Endothelial cell of umbilical vein (primary cell): Measurements from ENCODE around the gene BCL2. TPM values are rescaled to one million over a fixed set of nuclear protein-coding genes. Genes with fewer than 3 reads are reported as not detected.

Experiments
- BruUV-seq: library from RNA; stranded (reverse); fragments of 400-500 nt; replicated peaks from 2 replicates; lab custom pipeline; 2021; lab: Mats Ljungman, UMichigan
- CTCF ChIA-PET: fragments of 300-600, 350-600 bp; sonication (Branson Sonifier 250); formaldehyde crosslinking; loops from one replicate; lab custom pipeline; 2021; ENCODE audit warnings: antibody characterized with exemption, inconsistent platforms; lab: Charles Lee
- POLR2A ChIA-PET: fragments of 300-600, 350-600 bp; sonication (Branson Sonifier 250); formaldehyde crosslinking; loops from one replicate; lab custom pipeline; 2021; ENCODE audit warnings: antibody characterized with exemption, inconsistent platforms; lab: Charles Lee
- DNase-seq: peaks from one replicate; pipeline ENCODE4 v3.0.0-alpha.2; 2011; ENCODE audit warnings: low read depth, low spot score
- FAIRE-seq: peaks from 2 replicates; lab custom pipeline; 2011; peaks lifted over from hg19 to GRCh38; lab: Jason Lieb, UNC
- H2AFZ ChIP-seq: 2 replicates; pipeline ENCODE4 v1.6.0; 2012; ENCODE audit warnings: low read depth, low read length, control low read depth, inconsistent platforms
- H3K27ac ChIP-seq: 2 replicates; pipeline ENCODE4 v1.5.1; 2011; ENCODE audit warnings: low read depth, mild to moderate bottlenecking, control low read depth, low read length, moderate library complexity; ENCODE audit not compliant: insufficient read depth
- H3K27me3 ChIP-seq, 2 experiments: 2 replicates each; pipeline versions ENCODE4 v1.6.0 to v1.6.1; 2011; ENCODE audit warnings: low read length in 2 of 2, mixed read lengths in 1 of 2; ENCODE audit not compliant: control insufficient read depth in 2 of 2, insufficient read depth in 2 of 2
- H3K36me3 ChIP-seq, 2 experiments: 2 replicates in 1 of 2; 3 replicates in 1 of 2; pipeline ENCODE4 v1.5.1; 2011; ENCODE audit warnings: low read length in 2 of 2, mild to moderate bottlenecking in 1 of 2, moderate library complexity in 1 of 2; ENCODE audit not compliant: control insufficient read depth in 2 of 2, insufficient read depth in 2 of 2; ENCODE audit errors: extremely low read depth in 1 of 2
- H3K4me1 ChIP-seq: 3 replicates; pipeline ENCODE4 v1.5.1; 2011; ENCODE audit warnings: mild to moderate bottlenecking, low read length; ENCODE audit not compliant: control insufficient read depth, insufficient read depth; ENCODE audit errors: extremely low read depth
- H3K4me2 ChIP-seq: 2 replicates; pipeline ENCODE4 v1.6.1; 2011; ENCODE audit warnings: low read length, control low read depth, mixed read lengths; ENCODE audit not compliant: insufficient read depth
- H3K4me3 ChIP-seq, 3 experiments: fragments of 200-600 bp in 1 of 3; sonication (generic), shearing (Covaris generic) in 1 of 3; replicated peaks in 1 of 3; 2 replicates each; pipeline ENCODE4 v1.5.1; 2011 to 2016; ENCODE audit warnings: control low read depth in 3 of 3, low read length in 3 of 3, mild to moderate bottlenecking in 2 of 3, inconsistent platforms in 1 of 3, low read depth in 1 of 3, moderate library complexity in 1 of 3; ENCODE audit not compliant: insufficient read depth in 1 of 3
- H3K79me2 ChIP-seq: 2 replicates; pipeline ENCODE4 v1.6.0; 2012; ENCODE audit warnings: low read length, inconsistent platforms; ENCODE audit not compliant: control insufficient read depth, insufficient read depth
- H3K9ac ChIP-seq: replicated peaks from 2 replicates; pipeline ENCODE3; 2011; ENCODE audit warnings: low read length, control low read depth; ENCODE audit not compliant: insufficient read depth; ENCODE audit errors: extremely low read depth
- H3K9me1 ChIP-seq: replicated peaks from 3 replicates; pipeline ENCODE4 v1.6.0; 2011; ENCODE audit warnings: mild to moderate bottlenecking, low read length; ENCODE audit not compliant: control insufficient read depth, insufficient read depth; ENCODE audit errors: extremely low read depth
- H3K9me3 ChIP-seq: replicated peaks from 2 replicates; pipeline ENCODE4 v1.5.1; 2012; ENCODE audit warnings: low read length, inconsistent platforms; ENCODE audit not compliant: control insufficient read depth, insufficient read depth
- H4K20me1 ChIP-seq: replicated peaks from 2 replicates; pipeline ENCODE3; 2011; ENCODE audit warnings: mild to moderate bottlenecking, low read length; ENCODE audit not compliant: control insufficient read depth, insufficient read depth; ENCODE audit errors: extremely low read depth
- CTCF ChIP-seq, 2 donors: IDR thresholded peaks; 1 replicate in 1 of 2; 2 replicates in 1 of 2; pipeline ENCODE4 v1.5.1; 2011; ENCODE audit warnings: low read length in 2 of 2, mild to moderate bottlenecking in 2 of 2, moderate library complexity in 2 of 2, control low read depth in 1 of 2, inconsistent platforms in 1 of 2, low read depth in 1 of 2; ENCODE audit not compliant: insufficient read depth in 1 of 2; ENCODE audit errors: extremely low read depth in 1 of 2
- EZH2 ChIP-seq: IDR thresholded peaks from 2 replicates; pipeline ENCODE4 v1.6.1; 2012; ENCODE audit warnings: borderline replicate concordance, low read depth, mild to moderate bottlenecking, moderate library complexity, low read length, inconsistent platforms; ENCODE audit not compliant: severe bottlenecking
- FOS ChIP-seq: IDR thresholded peaks from 2 replicates; pipeline ENCODE4 v1.6.1; 2011; ENCODE audit warnings: mild to moderate bottlenecking, low read length, moderate library complexity, borderline replicate concordance; ENCODE audit not compliant: insufficient read depth
- GATA2 ChIP-seq: IDR thresholded peaks from 2 replicates; pipeline ENCODE4 v1.7.0; 2011; ENCODE audit warnings: low read depth, mild to moderate bottlenecking, moderate library complexity, mixed read lengths, low read length; ENCODE audit not compliant: insufficient read length, insufficient read depth
- JUN ChIP-seq: IDR thresholded peaks from 2 replicates; pipeline ENCODE4 v1.6.1; 2011; ENCODE audit warnings: borderline replicate concordance, low read depth; ENCODE audit not compliant: insufficient read length, insufficient read depth
- MAX ChIP-seq: IDR thresholded peaks from 2 replicates; pipeline ENCODE4 v1.6.1; 2011; ENCODE audit not compliant: insufficient read depth, insufficient read length
- MYC ChIP-seq: IDR thresholded peaks from one replicate; pipeline ENCODE4 v1.6.1; 2011; ENCODE audit warnings: mild to moderate bottlenecking, low read depth, low read length
- POLR2A ChIP-seq: IDR thresholded peaks from 2 replicates; pipeline ENCODE4 v1.6.1; 2012; ENCODE audit warnings: low read depth, mild to moderate bottlenecking, control low read depth, low read length
- POLR2AphosphoS5 ChIP-seq: IDR thresholded peaks from 2 replicates; pipeline ENCODE4 v1.6.1; 2012; ENCODE audit warnings: low read depth, mild to moderate bottlenecking, control low read depth, low read length, moderate library complexity; ENCODE audit not compliant: insufficient read depth
- dilution Hi-C: fragments of 300-500 bp; cut with MboI; formaldehyde crosslinking; loops from one replicate; pipeline ENCODE4 v1.15.0; 2019; ENCODE audit warnings: low sequenced_read_pairs; ENCODE audit not compliant: extremely low pct_ligation_motif_present
- intact Hi-C: fragments of 100-400 bp; cut with micrococcal nuclease; formaldehyde crosslinking; loops from one replicate; pipeline ENCODE4 v1.10.0; 2022
- polyA plus RNA-seq, 4 experiments: library from polyadenylated mRNA; depleted of rRNA in 3 of 4; stranded (reverse) in 3 of 4; unstranded in 1 of 4; fragments of >200 nt; gene quantifications; 2 replicates each; pipeline versions ENCODE4 v1.2.1 to v1.2.3, GENCODE V29; 2011 to 2012; ENCODE audit warnings: missing spikeins in 1 of 4
- total RNA-seq: library from RNA; stranded (reverse); gene quantifications from 2 replicates; pipeline ENCODE4 v1.2.3, GENCODE V29; 2021

Gene BCL2
- total and polyA plus RNA-seq, 2 donors (not counting 3 experiments of a cell fraction or from before 2014, with no cell fraction given): 0.35 to 5.0 TPM

GRCh38 chr18:63322908-63323634 is 3.5 kb upstream of the BCL2 start:
- no peak for TF ChIP-seq JUN
- TF ChIP-seq MAX: no peak
- TF ChIP-seq FOS: no peak
- TF ChIP-seq GATA2: peak; percentile 40
- no peak for TF ChIP-seq POLR2AphosphoS5
- no peak for TF ChIP-seq MYC
- no peak for TF ChIP-seq EZH2
- no peak for TF ChIP-seq POLR2A
- peak; percentile 62 to 67 for TF ChIP-seq CTCF (IDR thresholded peaks at IDR 0.05; ENCODE audit: extremely low read depth in 1 of 2, insufficient read depth in 1 of 2, low read depth in 1 of 2, low read length in 2 of 2)
- Histone ChIP-seq H3K4me1 (peaks cover 20% of the 10 kb centered on the region), H4K20me1 (no peaks in the 10 kb centered on the region), H3K27ac (no peak overlapping the region), H3K9me3 (no peaks in the 10 kb centered on the region), H3K9me1 (no peaks in the 10 kb centered on the region), H3K4me3 (no peak overlapping the region), H2AFZ (peak overlapping the region; percentile 37), H3K36me3 (no peaks in the 10 kb centered on the region), H3K79me2 (no peaks in the 10 kb centered on the region), H3K4me2 (no peak overlapping the region), H3K27me3 (peaks cover 0 to 9% of the 10 kb centered on the region in 2 experiments), H3K9ac (no peak overlapping the region)
- intact Hi-C loops (loop anchor here (1.0 to 5.0 kb wide), 8 partner anchors 44 to 307 kb away; partner anchors contain the start of genes KDSR and VPS4B), dilution Hi-C loops (no loop called here)
- ChIA-PET CTCF (interaction anchor here (0.6 to 6.9 kb wide), 29 partner anchors 9 to 314 kb away, joined by 3 to 176 read pairs (median 6); no protein-coding TSS in a partner anchor), POLR2A (no interaction called here)
- BruUV-seq: no TSS peak
- FAIRE-seq (peak; percentile 81), DNase-seq (peak; percentile 76)
